PC-9 (cell line): ENCODE results near the gene ATP11A. TPM values are rescaled to one million over a fixed set of nuclear protein-coding genes. Genes with fewer than 3 reads are reported as not detected.
"Not testable (repeated sequence)": the region's sequence is repeated elsewhere in the genome, so short reads cannot be mapped to it uniquely, and the experiment has no call there.

Experiments
- BruUV-seq: library from RNA; stranded (reverse); fragments of 400-500 nt; replicated peaks from 2 replicates; lab custom pipeline; 2021; lab: Mats Ljungman, UMichigan
- CTCF ChIA-PET: fragments of 300-600 bp; sonication (Branson Sonifier 250); formaldehyde crosslinking; loops from one replicate; lab custom pipeline; 2022; ENCODE audit warnings: antibody characterized with exemption; lab: Charles Lee
- POLR2A ChIA-PET: fragments of 300-600 bp; sonication (Branson Sonifier 250); formaldehyde crosslinking; loops from one replicate; lab custom pipeline; 2022; ENCODE audit warnings: antibody characterized with exemption; ENCODE audit not compliant: unreplicated experiment; lab: Charles Lee
- DNase-seq, 2 experiments: peaks; one replicate each; pipeline versions ENCODE4 v3.0.0 to v3.0.0-alpha.2; 2015 to 2022; ENCODE audit warnings: mixed read lengths in 1 of 2
- H2AFZ ChIP-seq: fragments of 200-600 bp; sonication (generic); 2 replicates; pipeline ENCODE4 v1.8.1; 2017; ENCODE audit warnings: antibody characterized with exemption
- H3F3A ChIP-seq: fragments of 200-600 bp; sonication (generic); 2 replicates; pipeline ENCODE4 v1.8.1; 2017; ENCODE audit warnings: antibody characterized with exemption, mild to moderate bottlenecking, low read depth; ENCODE audit not compliant: insufficient read depth
- H3K27ac ChIP-seq: fragments of 200-600 bp; sonication (generic); 2 replicates; pipeline ENCODE4 v1.6.1; 2016; ENCODE audit warnings: mixed run types
- H3K27me3 ChIP-seq: fragments of 200-600 bp; sonication (generic); 2 replicates; pipeline ENCODE4 v1.6.1; 2016; ENCODE audit warnings: low read depth, mixed run types; ENCODE audit not compliant: insufficient read depth
- H3K36me3 ChIP-seq: fragments of 200-600 bp; sonication (generic); 2 replicates; pipeline ENCODE4 v1.6.1; 2016; ENCODE audit warnings: low read depth, mixed run types
- H3K4me1 ChIP-seq: fragments of 200-600 bp; sonication (generic); replicated peaks from 2 replicates; pipeline ENCODE4 v1.6.1; 2016; ENCODE audit warnings: mixed run types; ENCODE audit not compliant: insufficient read depth
- H3K4me2 ChIP-seq: fragments of 200-600 bp; sonication (generic); 2 replicates; pipeline ENCODE4 v1.6.1; 2017; ENCODE audit warnings: mixed run types
- H3K4me3 ChIP-seq: fragments of 200-600 bp; sonication (generic); 2 replicates; pipeline ENCODE4 v1.6.1; 2016; ENCODE audit warnings: mixed run types
- H3K79me2 ChIP-seq: fragments of 200-600 bp; sonication (generic); 2 replicates; pipeline ENCODE4 v1.6.1; 2017; ENCODE audit warnings: low read depth, mixed run types
- H3K9me2 ChIP-seq: fragments of 200-600 bp; sonication (generic); 2 replicates; pipeline ENCODE4 v1.8.1; 2017; ENCODE audit warnings: mild to moderate bottlenecking; ENCODE audit not compliant: insufficient read depth
- H3K9me3 ChIP-seq: fragments of 200-600 bp; sonication (generic); 2 replicates; pipeline ENCODE4 v1.8.1; 2016; ENCODE audit warnings: low read depth; ENCODE audit not compliant: insufficient read depth
- H4K20me1 ChIP-seq: fragments of 200-600 bp; sonication (generic); 2 replicates; pipeline ENCODE4 v1.8.1; 2017; ENCODE audit not compliant: insufficient read depth
- CTCF ChIP-seq: fragments of 200-600 bp; sonication (generic); conservative IDR thresholded peaks from 2 replicates; pipeline ENCODE4 v1.6.1; 2017; ENCODE audit warnings: mixed run types, antibody characterized with exemption, mild to moderate bottlenecking, moderate library complexity
- EZH2 ChIP-seq: fragments of 200-600 bp; sonication (generic); IDR thresholded peaks from 2 replicates; pipeline ENCODE4 v1.8.0; 2017; ENCODE audit warnings: antibody characterized with exemption, low read depth
- intact Hi-C: fragments of 100-400 bp; cut with micrococcal nuclease; formaldehyde crosslinking; loops from one replicate; pipeline ENCODE4 v1.10.0; 2022; ENCODE audit not compliant: unreplicated experiment
- total RNA-seq: library from RNA; stranded (reverse); gene quantifications from 2 replicates; pipeline ENCODE4 v1.2.3, GENCODE V29; 2021

The ATP11A gene
- total RNA-seq, 1 experiment from 2014 or later = 92.2 TPM

- ChIA-PET CTCF (no interaction called here), POLR2A (no interaction called here)
- no peak overlapping the region for H3K4me2 ChIP-seq
- H3K4me1 ChIP-seq = no peaks in the 10 kb centered on the region
- H4K20me1 ChIP-seq = peaks cover 5% of the 10 kb centered on the region; the same call in 1 of the 2 replicates
- H3F3A ChIP-seq = peaks cover 21% of the 10 kb centered on the region
- H3K27ac ChIP-seq = no peak overlapping the region
- H2AFZ ChIP-seq = no peak overlapping the region
- no peaks in the 10 kb centered on the region for H3K79me2 ChIP-seq
- TF ChIP-seq CTCF (no peak), EZH2 (no peak)
- no peak for DNase-seq
- H3K9me3 ChIP-seq = 0 out of 2 replicates have a peak, but pooled peaks cover 3% of the 10 kb centered on the region
- H3K27me3 ChIP-seq = no peaks in the 10 kb centered on the region
- no peak overlapping the region for H3K4me3 ChIP-seq
- intact Hi-C loops = no loop called here
- no TSS peak for BruUV-seq
- H3K9me2 ChIP-seq = no peaks in the 10 kb centered on the region
- H3K36me3 ChIP-seq = peaks cover 22% of the 10 kb centered on the region
These were observed 180.2 kb downstream of the ATP11A start for GRCh38 chr13:112870051-112870331.

- intact Hi-C loops = no loop called here
- Histone ChIP-seq H3K27me3 (no peaks in the 10 kb centered on the region), H3K36me3 (peaks cover 27% of the 10 kb centered on the region), H3F3A (peaks cover 21% of the 10 kb centered on the region), H3K4me3 (no peak overlapping the region), H2AFZ (no peak overlapping the region), H3K4me1 (no peaks in the 10 kb centered on the region), H4K20me1 (peaks cover 5% of the 10 kb centered on the region; the same call in 1 of the 2 replicates), H3K27ac (no peak overlapping the region), H3K4me2 (no peak overlapping the region), H3K9me2 (no peaks in the 10 kb centered on the region), H3K9me3 (0 out of 2 replicates have a peak, but pooled peaks cover 3% of the 10 kb centered on the region), H3K79me2 (no peaks in the 10 kb centered on the region)
- no TSS peak for BruUV-seq
- POLR2A ChIA-PET = no interaction called here
- CTCF ChIA-PET = no interaction called here
- no peak for DNase-seq
- no peak for TF ChIP-seq EZH2
- TF ChIP-seq CTCF = no peak
These were observed 181.0 kb downstream of the ATP11A start for GRCh38 chr13:112870737-112871287.

GRCh38 chr13:112871742-112872141 lies 181.9 kb downstream of the ATP11A start:
- no TSS peak for BruUV-seq
- intact Hi-C loops = no loop called here

GRCh38 chr13:112872657-112873631 lies 183.1 kb downstream of the ATP11A start:
- H3K4me2 ChIP-seq, H3K79me2 ChIP-seq, POLR2A ChIA-PET, DNase-seq, H3K9me2 ChIP-seq, H3K9me3 ChIP-seq, BruUV-seq, intact Hi-C loops, H2AFZ ChIP-seq, H4K20me1 ChIP-seq, H3K27me3 ChIP-seq, H3K4me1 ChIP-seq, H3K4me3 ChIP-seq: not testable (repeated sequence)
- CTCF ChIA-PET = interaction anchor here (0.7 kb wide), 1 partner anchor 357 kb away, joined by 4 read pairs; no protein-coding TSS in a partner anchor
- H3K36me3 ChIP-seq = peaks cover 31% of the 10 kb centered on the region
- H3K27ac ChIP-seq = peak overlapping the region; percentile 45; the same call in 1 of the 2 replicates
- H3F3A ChIP-seq = peaks cover 21% of the 10 kb centered on the region

More at GRCh38 chr13:112871742-112872141, 181.9 kb downstream of the ATP11A start:
- Histone ChIP-seq H4K20me1 (peaks cover 5% of the 10 kb centered on the region; the same call in 1 of the 2 replicates), H3K9me3 (0 out of 2 replicates have a peak, but pooled peaks cover 3% of the 10 kb centered on the region), H3K79me2 (no peaks in the 10 kb centered on the region), H3K27ac (no peak overlapping the region), H3F3A (peaks cover 21% of the 10 kb centered on the region), H3K27me3 (no peaks in the 10 kb centered on the region), H3K4me1 (no peaks in the 10 kb centered on the region), H3K4me3 (no peak overlapping the region), H2AFZ (no peak overlapping the region), H3K9me2 (no peaks in the 10 kb centered on the region), H3K36me3 (peaks cover 31% of the 10 kb centered on the region), H3K4me2 (no peak overlapping the region)
- POLR2A ChIA-PET = no interaction called here
- TF ChIP-seq EZH2 = no peak
- TF ChIP-seq CTCF = no peak
- CTCF ChIA-PET = no interaction called here
- DNase-seq = no peak
